HG03460 (cell line): ENCODE measurements around the gene NCOR2.
A peak's percentile ranks its signal among the peaks of the same experiment; 100 is the strongest.

ENCODE experiments used
- ATAC-seq: cut with Tn5 transposase; IDR thresholded peaks from one replicate; pipeline ENCODE4 v1.9.1; 2021; ENCODE audit not compliant: unreplicated experiment

NCOR2 gene

GRCh38 chr12:124566997-124567672, at the start of gene NCOR2:
Gene NCOR2, minus strand, starts transcription at chr12:124567612. Its CDS starts 72,361 bp downstream, at chr12:124495251.
- peak; percentile 23 for ATAC-seq

GRCh38 chr12:124616394-124617221, 49.2 kb upstream of the NCOR2 start:
- no peak for ATAC-seq

- ATAC-seq, result no peak
These were observed 47.3 kb upstream of the NCOR2 start for GRCh38 chr12:124614512-124615292.

GRCh38 chr12:124613151-124613585, 45.8 kb upstream of the NCOR2 start:
- no peak for ATAC-seq

GRCh38 chr12:124612410-124612680, 44.9 kb upstream of the NCOR2 start:
- no peak for ATAC-seq

GRCh38 chr12:124611559-124612409, 44.4 kb upstream of the NCOR2 start:
- ATAC-seq, result no peak

- no peak for ATAC-seq
These were observed 43.5 kb upstream of the NCOR2 start for GRCh38 chr12:124610629-124611558.

- ATAC-seq, result no peak
These were observed 42.7 kb upstream of the NCOR2 start for GRCh38 chr12:124610021-124610612.

- peak; percentile 79 for ATAC-seq
These were observed 41.9 kb upstream of the NCOR2 start for GRCh38 chr12:124609041-124609989.

- peak; percentile 33 for ATAC-seq
These were observed 41.0 kb upstream of the NCOR2 start for GRCh38 chr12:124608450-124608870.

GRCh38 chr12:124607681-124608425, 40.4 kb upstream of the NCOR2 start:
- ATAC-seq, result no peak

- ATAC-seq, result no peak
These were observed 38.7 kb upstream of the NCOR2 start for GRCh38 chr12:124605883-124606774.

GRCh38 chr12:124605150-124605882, 37.9 kb upstream of the NCOR2 start:
- ATAC-seq, result no peak

- ATAC-seq, result no peak
These were observed 36.9 kb upstream of the NCOR2 start for GRCh38 chr12:124604264-124604680.

GRCh38 chr12:124603831-124604251, 36.4 kb upstream of the NCOR2 start:
- ATAC-seq, result no peak

GRCh38 chr12:124603100-124603541, 35.7 kb upstream of the NCOR2 start:
- ATAC-seq, result no peak
